ENCODE measurements around the gene MYF5. TPM values are rescaled to one million over a fixed set of nuclear protein-coding genes. Genes with fewer than 3 reads are reported as not detected.

Gene MYF5
- total RNA-seq, 1 experiment from 2014 or later: not detected

GRCh38 chr12:80711866-80712265 lies 4.8 kb upstream of the MYF5 start:
- peaks cover 4% of the 10 kb centered on the region for H3K27me3 ChIP-seq (replicated peaks)
- no peak for DNase-seq (ENCODE audit: low read depth in 1 of 2, low spot score in 2 of 2)
- H3K36me3 ChIP-seq: no peaks in the 10 kb centered on the region
- H3K4me1 ChIP-seq (replicated peaks): no peaks in the 10 kb centered on the region
- no peaks in the 10 kb centered on the region for H3K9me3 ChIP-seq (replicated peaks)
- no peak overlapping the region for H3K27ac ChIP-seq
- H3K4me3 ChIP-seq: no peak overlapping the region

- H3K4me3 ChIP-seq: no peak overlapping the region
These were observed 3.8 kb upstream of the MYF5 start for GRCh38 chr12:80712866-80713265.

GRCh38 chr12:80713419-80713818 lies 3.3 kb upstream of the MYF5 start:
- H3K9me3 ChIP-seq (replicated peaks): no peaks in the 10 kb centered on the region
- no peak for DNase-seq (ENCODE audit: low read depth in 1 of 2, low spot score in 2 of 2)
- no peak overlapping the region for H3K4me3 ChIP-seq
- H3K36me3 ChIP-seq: no peaks in the 10 kb centered on the region
- no peaks in the 10 kb centered on the region for H3K4me1 ChIP-seq (replicated peaks)
- peaks cover 4% of the 10 kb centered on the region for H3K27me3 ChIP-seq (replicated peaks)
- no peak overlapping the region for H3K27ac ChIP-seq

More at GRCh38 chr12:80712866-80713265, 3.8 kb upstream of the MYF5 start:
- Histone ChIP-seq H3K4me1 (replicated peaks) (no peaks in the 10 kb centered on the region), H3K27ac (no peak overlapping the region), H3K27me3 (replicated peaks) (peaks cover 4% of the 10 kb centered on the region), H3K36me3 (no peaks in the 10 kb centered on the region), H3K9me3 (replicated peaks) (no peaks in the 10 kb centered on the region)
- no peak for DNase-seq (ENCODE audit: low read depth in 1 of 2, low spot score in 2 of 2)

GRCh38 chr12:80714055-80714454 lies 2.7 kb upstream of the MYF5 start:
- Histone ChIP-seq H3K27ac (no peak overlapping the region), H3K27me3 (replicated peaks) (peaks cover 4% of the 10 kb centered on the region), H3K36me3 (no peaks in the 10 kb centered on the region), H3K4me1 (replicated peaks) (no peaks in the 10 kb centered on the region), H3K9me3 (replicated peaks) (no peaks in the 10 kb centered on the region), H3K4me3 (no peak overlapping the region)
- DNase-seq (ENCODE audit: low read depth in 1 of 2, low spot score in 2 of 2): no peak

- DNase-seq (ENCODE audit: low read depth in 1 of 2, low spot score in 2 of 2): no peak
- no peak overlapping the region for H3K4me3 ChIP-seq
- H3K36me3 ChIP-seq: no peaks in the 10 kb centered on the region
- no peak overlapping the region for H3K27ac ChIP-seq
- H3K27me3 ChIP-seq (replicated peaks): peaks cover 4% of the 10 kb centered on the region
- no peaks in the 10 kb centered on the region for H3K9me3 ChIP-seq (replicated peaks)
- H3K4me1 ChIP-seq (replicated peaks): no peaks in the 10 kb centered on the region
These were observed 1.9 kb upstream of the MYF5 start for GRCh38 chr12:80714846-80715245.

GRCh38 chr12:80715713-80716249 lies 931 bp upstream of the MYF5 start:
- DNase-seq (ENCODE audit: low read depth in 1 of 2, low spot score in 2 of 2): no peak
- Histone ChIP-seq H3K27me3 (replicated peaks) (peaks cover 4% of the 10 kb centered on the region), H3K36me3 (no peaks in the 10 kb centered on the region), H3K4me3 (no peak overlapping the region), H3K4me1 (replicated peaks) (no peaks in the 10 kb centered on the region), H3K27ac (no peak overlapping the region), H3K9me3 (replicated peaks) (no peaks in the 10 kb centered on the region)

- Histone ChIP-seq H3K27ac (no peak overlapping the region), H3K27me3 (replicated peaks) (no peaks in the 10 kb centered on the region), H3K4me1 (replicated peaks) (no peaks in the 10 kb centered on the region), H3K9me3 (replicated peaks) (no peaks in the 10 kb centered on the region), H3K4me3 (no peak overlapping the region), H3K36me3 (no peaks in the 10 kb centered on the region)
- no peak for DNase-seq (ENCODE audit: low read depth in 1 of 2, low spot score in 2 of 2)
These were observed 1.1 kb downstream of the MYF5 start for GRCh38 chr12:80717856-80718255.

GRCh38 chr12:80720516-80720915 lies 3.8 kb downstream of the MYF5 start:
- H3K27ac ChIP-seq: no peak overlapping the region
- H3K4me1 ChIP-seq (replicated peaks): no peaks in the 10 kb centered on the region
- no peaks in the 10 kb centered on the region for H3K27me3 ChIP-seq (replicated peaks)
- no peak overlapping the region for H3K4me3 ChIP-seq
- H3K36me3 ChIP-seq: no peaks in the 10 kb centered on the region
- DNase-seq (ENCODE audit: low read depth in 1 of 2, low spot score in 2 of 2): no peak
- no peaks in the 10 kb centered on the region for H3K9me3 ChIP-seq (replicated peaks)

- Histone ChIP-seq H3K4me1 (replicated peaks) (no peaks in the 10 kb centered on the region), H3K9me3 (replicated peaks) (no peaks in the 10 kb centered on the region), H3K4me3 (no peak overlapping the region), H3K27me3 (replicated peaks) (no peaks in the 10 kb centered on the region), H3K27ac (no peak overlapping the region), H3K36me3 (no peaks in the 10 kb centered on the region)
- no peak for DNase-seq (ENCODE audit: low read depth in 1 of 2, low spot score in 2 of 2)
These were observed 4.6 kb downstream of the MYF5 start for GRCh38 chr12:80721326-80721725.

- no peaks in the 10 kb centered on the region for H3K27me3 ChIP-seq (replicated peaks)
- no peaks in the 10 kb centered on the region for H3K9me3 ChIP-seq (replicated peaks)
- no peak overlapping the region for H3K27ac ChIP-seq
- H3K4me1 ChIP-seq (replicated peaks): no peaks in the 10 kb centered on the region
- DNase-seq (ENCODE audit: low read depth in 1 of 2, low spot score in 2 of 2): no peak
- no peaks in the 10 kb centered on the region for H3K36me3 ChIP-seq
- no peak overlapping the region for H3K4me3 ChIP-seq
These were observed 29.3 kb downstream of the MYF5 start for GRCh38 chr12:80745851-80746505.

- Histone ChIP-seq H3K36me3 (no peaks in the 10 kb centered on the region), H3K27me3 (replicated peaks) (no peaks in the 10 kb centered on the region), H3K4me1 (replicated peaks) (no peaks in the 10 kb centered on the region), H3K9me3 (replicated peaks) (no peaks in the 10 kb centered on the region), H3K27ac (no peak overlapping the region), H3K4me3 (no peak overlapping the region)
- DNase-seq (ENCODE audit: low read depth in 1 of 2, low spot score in 2 of 2): no peak
These were observed 31.1 kb downstream of the MYF5 start for GRCh38 chr12:80747800-80748199.

GRCh38 chr12:80749456-80749855 lies 32.7 kb downstream of the MYF5 start:
- Histone ChIP-seq H3K27ac (no peak overlapping the region), H3K4me3 (no peak overlapping the region), H3K9me3 (replicated peaks) (no peaks in the 10 kb centered on the region), H3K27me3 (replicated peaks) (no peaks in the 10 kb centered on the region), H3K36me3 (no peaks in the 10 kb centered on the region), H3K4me1 (replicated peaks) (no peaks in the 10 kb centered on the region)
- DNase-seq (ENCODE audit: low read depth in 1 of 2, low spot score in 2 of 2): no peak

GRCh38 chr12:80752464-80752863 lies 35.8 kb downstream of the MYF5 start:
- no peak for DNase-seq (ENCODE audit: low read depth in 1 of 2, low spot score in 2 of 2)

GRCh38 chr12:80754274-80754673 lies 37.6 kb downstream of the MYF5 start:
- no peak for DNase-seq (ENCODE audit: low read depth in 1 of 2, low spot score in 2 of 2)
- no peak overlapping the region for H3K4me3 ChIP-seq

More at GRCh38 chr12:80752464-80752863, 35.8 kb downstream of the MYF5 start:
- H3K4me1 ChIP-seq (replicated peaks): no peaks in the 10 kb centered on the region
- H3K9me3 ChIP-seq (replicated peaks): no peaks in the 10 kb centered on the region
- H3K4me3 ChIP-seq: no peak overlapping the region
- H3K27ac ChIP-seq: no peak overlapping the region
- no peaks in the 10 kb centered on the region for H3K27me3 ChIP-seq (replicated peaks)
- no peaks in the 10 kb centered on the region for H3K36me3 ChIP-seq

GRCh38 chr12:80756875-80757274 lies 40.2 kb downstream of the MYF5 start:
- Histone ChIP-seq H3K27me3 (replicated peaks) (no peaks in the 10 kb centered on the region), H3K9me3 (replicated peaks) (no peaks in the 10 kb centered on the region), H3K36me3 (no peaks in the 10 kb centered on the region), H3K27ac (no peak overlapping the region), H3K4me1 (replicated peaks) (no peaks in the 10 kb centered on the region), H3K4me3 (no peak overlapping the region)
- no peak for DNase-seq (ENCODE audit: low read depth in 1 of 2, low spot score in 2 of 2)

More at GRCh38 chr12:80754274-80754673, 37.6 kb downstream of the MYF5 start:
- no peaks in the 10 kb centered on the region for H3K4me1 ChIP-seq (replicated peaks)
- H3K27me3 ChIP-seq (replicated peaks): no peaks in the 10 kb centered on the region
- no peaks in the 10 kb centered on the region for H3K9me3 ChIP-seq (replicated peaks)
- H3K27ac ChIP-seq: no peak overlapping the region
- H3K36me3 ChIP-seq: no peaks in the 10 kb centered on the region
